K562 (cell line): ENCODE measurements around the gene ATRNL1. TPM values are rescaled to one million over a fixed set of nuclear protein-coding genes. Genes with fewer than 3 reads are reported as not detected.

Experiments used
- ARID1B ChIP-seq: fragments of 450-650 bp; IDR thresholded peaks from 2 replicates; pipeline ENCODE4 v1.6.1; 2016; ENCODE audit warnings: antibody characterized with exemption, mild to moderate bottlenecking, inconsistent platforms
- MAX ChIP-seq: sonication (generic); formaldehyde crosslinking; IDR thresholded peaks from 2 replicates; pipeline ENCODE4 v1.9.0; 2022; ENCODE audit warnings: mild to moderate bottlenecking, missing genetic modification reagents
- NUFIP1 ChIP-seq: fragments of 450-650 bp; IDR thresholded peaks from 2 replicates; pipeline ENCODE4 v1.6.1; 2018; ENCODE audit not compliant: partially characterized antibody
- PURB ChIP-seq: sonication (generic); formaldehyde crosslinking; IDR thresholded peaks from 2 replicates; pipeline ENCODE4 v1.9.0; 2021; ENCODE audit warnings: low read depth, mild to moderate bottlenecking, missing genetic modification reagents
- RAD51 ChIP-seq: fragments of 450-650 bp; IDR thresholded peaks from 2 replicates; pipeline ENCODE4 v1.7.1; 2016; ENCODE audit warnings: low read depth, mild to moderate bottlenecking, borderline replicate concordance
- TEAD4 ChIP-seq, 2 experiments: sonication (generic) in 1 of 2; formaldehyde crosslinking in 1 of 2; IDR thresholded peaks; 2 replicates each; pipeline versions ENCODE4 v1.6.1 to v1.8.0; 2012 to 2022; ENCODE audit warnings: borderline replicate concordance in 1 of 2, inconsistent platforms in 1 of 2, low read length in 1 of 2, mild to moderate bottlenecking in 1 of 2, missing genetic modification reagents in 1 of 2
- ZNF449 ChIP-seq: fragments of 250-450 bp; sonication (Bioruptor Pico); IDR thresholded peaks from 2 replicates; pipeline ENCODE4 v1.8.0; 2022; ENCODE audit warnings: moderate library complexity, mild to moderate bottlenecking, inconsistent platforms
- polyA plus RNA-seq, 8 experiments: library from polyadenylated mRNA; depleted of rRNA in 4 of 8; stranded (reverse) in 5 of 8; unstranded in 3 of 8; fragments of >200 nt; fragmentation: Nextera tagmentation in 2 of 8; fragmentation: Illumina TruSeq in 1 of 8; extraction: Ambion mirVana in 2 of 8; extraction: Trizol in 1 of 8; gene quantifications; 2 replicates each; pipeline versions ENCODE4 v1.2.1 to v1.2.3, GENCODE V29; 2011 to 2014; ENCODE audit warnings: inconsistent platforms in 1 of 8, missing spikeins in 1 of 8
- total RNA-seq, 7 experiments: library from RNA; depleted of rRNA in 6 of 7; stranded (reverse); fragments of >200 nt in 6 of 7; fragmentation: Illumina TruSeq in 2 of 7; extraction: Trizol in 2 of 7; gene quantifications; 2 replicates each; pipeline versions ENCODE4 v1.2.1 to v1.2.3, GENCODE V29; 2011 to 2021; ENCODE audit warnings: low replicate concordance in 1 of 7
- TF ChIP-seq, protein P1 (sequence below): fragments of 250-450 bp; sonication (Bioruptor Pico); IDR thresholded peaks from 2 replicates; pipeline ENCODE4 v1.4.0; 2020; ENCODE audit warnings: mild to moderate bottlenecking, moderate library complexity

Gene ATRNL1
- total and polyA plus RNA-seq, 9 of the 15 experiments (the other 6 are each of a cell fraction or from before 2014, with no cell fraction given): 0.18 TPM; not detected in 8

DNA sequence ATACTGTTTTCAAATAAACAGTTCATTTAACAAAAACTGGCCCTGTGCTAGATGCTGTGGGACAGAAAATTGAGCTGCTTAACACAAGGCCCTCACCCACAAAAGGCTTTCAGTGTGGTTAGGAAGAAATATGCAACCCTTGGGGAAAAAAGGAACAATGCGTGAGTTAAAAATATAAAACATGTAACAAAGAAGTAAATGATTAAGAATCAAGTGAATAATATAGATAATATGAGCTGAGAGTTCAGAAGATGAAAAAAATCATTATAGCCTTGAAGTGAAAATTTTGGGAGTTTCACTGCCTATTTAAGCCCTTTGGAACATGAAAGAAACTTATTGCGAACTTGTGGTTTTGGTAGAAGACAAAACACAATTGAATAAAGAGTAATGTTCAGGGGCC lies 684.5 kb downstream of the ATRNL1 start (continued):
- TF ChIP-seq, protein P1, sequence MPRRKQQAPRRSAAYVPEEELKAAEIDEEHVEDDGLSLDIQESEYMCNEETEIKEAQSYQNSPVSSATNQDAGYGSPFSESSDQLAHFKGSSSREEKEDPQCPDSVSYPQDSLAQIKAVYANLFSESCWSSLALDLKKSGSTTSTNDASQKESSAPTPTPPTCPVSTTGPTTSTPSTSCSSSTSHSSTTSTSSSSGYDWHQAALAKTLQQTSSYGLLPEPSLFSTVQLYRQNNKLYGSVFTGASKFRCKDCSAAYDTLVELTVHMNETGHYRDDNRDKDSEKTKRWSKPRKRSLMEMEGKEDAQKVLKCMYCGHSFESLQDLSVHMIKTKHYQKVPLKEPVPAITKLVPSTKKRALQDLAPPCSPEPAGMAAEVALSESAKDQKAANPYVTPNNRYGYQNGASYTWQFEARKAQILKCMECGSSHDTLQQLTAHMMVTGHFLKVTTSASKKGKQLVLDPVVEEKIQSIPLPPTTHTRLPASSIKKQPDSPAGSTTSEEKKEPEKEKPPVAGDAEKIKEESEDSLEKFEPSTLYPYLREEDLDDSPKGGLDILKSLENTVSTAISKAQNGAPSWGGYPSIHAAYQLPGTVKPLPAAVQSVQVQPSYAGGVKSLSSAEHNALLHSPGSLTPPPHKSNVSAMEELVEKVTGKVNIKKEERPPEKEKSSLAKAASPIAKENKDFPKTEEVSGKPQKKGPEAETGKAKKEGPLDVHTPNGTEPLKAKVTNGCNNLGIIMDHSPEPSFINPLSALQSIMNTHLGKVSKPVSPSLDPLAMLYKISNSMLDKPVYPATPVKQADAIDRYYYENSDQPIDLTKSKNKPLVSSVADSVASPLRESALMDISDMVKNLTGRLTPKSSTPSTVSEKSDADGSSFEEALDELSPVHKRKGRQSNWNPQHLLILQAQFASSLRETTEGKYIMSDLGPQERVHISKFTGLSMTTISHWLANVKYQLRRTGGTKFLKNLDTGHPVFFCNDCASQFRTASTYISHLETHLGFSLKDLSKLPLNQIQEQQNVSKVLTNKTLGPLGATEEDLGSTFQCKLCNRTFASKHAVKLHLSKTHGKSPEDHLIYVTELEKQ (CRISPR knock-in tag): no peak
- TF ChIP-seq ZNF449 (CRISPR knock-in tag) (no peak), RAD51 (no peak), ARID1B (no peak), TEAD4 (IDR thresholded peaks at IDR 0.05; ENCODE audit: low read length) (no peak), TEAD4 (CRISPR knock-in tag; IDR thresholded peaks at IDR 0.05; ENCODE audit: borderline replicate concordance) (no peak), MAX (CRISPR knock-in tag) (no peak), PURB (CRISPR knock-in tag) (no peak), NUFIP1 (no peak)
